NCI-H1436 treated with DMSO at 0.1 percent for 48 hours (cell line): ENCODE measurements around the gene KLHL18.
"Not testable (repeated sequence)": the region's sequence is repeated elsewhere in the genome, so short reads cannot be mapped to it uniquely, and the experiment has no call there.

Experiments used
- DNase-seq: peaks from one replicate; lab custom pipeline; 2025; lab: John Stamatoyannopoulos, UW

The KLHL18 gene

DNA sequence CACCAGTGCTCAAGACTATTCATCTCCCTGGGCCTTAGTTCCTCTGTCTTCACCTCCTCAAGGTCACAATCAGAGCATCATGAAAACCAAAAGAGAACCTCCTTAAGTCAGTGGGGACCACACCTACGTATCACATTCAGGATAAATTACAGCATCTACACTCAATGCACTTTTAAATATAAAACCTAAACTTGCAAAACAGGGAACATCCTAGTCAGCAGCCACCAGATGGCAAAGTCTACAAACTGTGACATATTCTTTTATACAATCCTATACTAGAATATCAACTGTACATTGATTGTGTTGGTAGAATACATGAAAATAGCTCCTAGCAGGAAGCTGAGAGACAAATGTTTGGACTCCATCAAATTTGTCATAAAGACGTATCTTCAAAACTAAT, 8.1 kb upstream of the KLHL18 start:
- DNase-seq: no peak

DNA sequence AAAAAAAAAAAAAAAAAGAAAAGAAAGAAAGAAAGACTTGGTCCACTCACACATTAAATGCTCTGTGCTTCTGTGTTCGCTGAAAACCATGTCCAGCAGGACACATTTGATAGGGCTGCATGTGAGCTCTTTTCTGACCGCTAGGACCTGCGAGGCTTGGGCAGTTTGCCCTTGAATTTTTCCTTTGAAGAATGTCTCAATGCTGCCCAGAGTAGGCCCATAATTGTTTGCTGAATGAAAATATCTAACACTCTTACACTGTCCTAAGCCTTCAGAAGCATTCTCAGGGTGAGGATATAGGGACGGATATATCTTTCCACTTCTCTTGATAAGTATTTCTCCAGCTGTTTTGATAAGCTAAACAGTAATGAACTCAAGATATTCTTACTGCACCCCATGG, 6.2 kb upstream of the KLHL18 start:
- DNase-seq: no peak

DNA sequence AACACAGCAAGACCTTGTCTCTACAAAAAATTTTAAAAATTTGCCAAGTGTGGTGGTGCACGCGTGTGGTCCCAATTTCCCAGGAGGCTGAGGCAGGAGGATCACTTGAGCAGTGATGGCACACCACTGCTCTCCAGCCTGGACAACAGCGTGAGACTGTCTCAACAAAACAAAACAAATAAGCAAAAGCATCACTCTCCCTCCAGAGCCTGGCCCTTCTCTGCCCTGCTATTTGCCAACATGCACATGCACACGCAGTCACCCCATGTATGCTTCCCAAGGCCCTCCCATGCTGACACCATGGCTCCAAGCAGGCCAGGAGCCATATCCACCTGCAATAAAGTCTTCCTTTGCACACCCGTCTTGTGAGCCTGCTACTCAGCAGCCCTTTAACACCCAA, 2.2 kb upstream of the KLHL18 start:
- no peak for DNase-seq

DNA sequence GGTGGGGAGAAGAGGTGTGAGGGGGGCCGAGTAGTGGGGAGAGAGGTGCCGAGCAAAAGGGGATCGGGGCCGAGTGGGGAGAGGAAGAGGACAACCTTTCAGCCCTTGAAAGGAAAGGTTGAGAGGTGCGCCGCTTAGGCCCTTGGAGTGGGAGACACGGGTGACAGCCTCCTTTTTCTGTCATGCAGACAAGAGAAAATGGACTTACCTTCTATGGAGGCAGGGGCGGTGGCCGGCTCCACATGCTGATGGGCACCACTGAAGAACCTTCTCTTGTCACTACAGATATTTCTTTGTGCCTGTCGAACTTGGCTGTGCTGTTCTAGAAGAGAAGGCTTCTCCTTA, 421 bp downstream of the KLHL18 start:
- no peak for DNase-seq

DNA sequence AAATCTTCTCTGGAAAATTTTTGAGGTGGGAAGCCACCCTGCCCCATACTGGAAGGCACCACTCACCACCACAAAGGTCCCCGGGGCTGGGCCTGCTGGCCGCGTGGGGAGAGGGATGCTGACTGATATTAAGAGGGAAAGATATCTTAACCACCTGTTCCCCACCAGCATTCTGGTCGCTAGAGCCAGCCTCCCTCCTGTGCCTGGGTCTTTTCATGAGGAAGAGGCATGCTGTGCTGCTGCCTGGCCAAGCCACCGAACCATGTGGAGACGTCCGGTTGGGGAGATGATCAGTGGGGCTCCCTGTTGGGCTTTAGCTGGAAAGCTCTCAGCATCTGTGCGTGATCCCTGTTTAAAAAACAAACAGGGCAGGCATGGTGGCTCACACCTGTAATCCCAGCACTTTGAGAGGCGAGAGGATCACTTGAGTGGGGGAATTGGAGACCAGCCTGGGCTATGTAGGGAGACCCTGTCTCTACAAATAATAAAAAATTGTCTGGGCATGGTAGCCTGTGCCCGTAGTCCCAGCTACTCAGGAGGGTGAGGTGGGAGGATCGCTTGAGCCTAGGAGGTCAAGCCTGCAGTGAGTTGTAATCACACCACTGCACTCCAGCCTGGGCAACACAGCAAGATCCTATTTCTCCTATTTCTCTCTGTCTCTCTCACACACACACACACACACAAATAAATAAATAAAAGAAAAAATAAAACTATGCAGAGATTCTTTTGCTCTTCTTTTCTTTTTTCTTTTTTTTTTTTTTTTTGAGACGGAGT, 1.0 kb downstream of the KLHL18 start:
- no peak for DNase-seq

DNA sequence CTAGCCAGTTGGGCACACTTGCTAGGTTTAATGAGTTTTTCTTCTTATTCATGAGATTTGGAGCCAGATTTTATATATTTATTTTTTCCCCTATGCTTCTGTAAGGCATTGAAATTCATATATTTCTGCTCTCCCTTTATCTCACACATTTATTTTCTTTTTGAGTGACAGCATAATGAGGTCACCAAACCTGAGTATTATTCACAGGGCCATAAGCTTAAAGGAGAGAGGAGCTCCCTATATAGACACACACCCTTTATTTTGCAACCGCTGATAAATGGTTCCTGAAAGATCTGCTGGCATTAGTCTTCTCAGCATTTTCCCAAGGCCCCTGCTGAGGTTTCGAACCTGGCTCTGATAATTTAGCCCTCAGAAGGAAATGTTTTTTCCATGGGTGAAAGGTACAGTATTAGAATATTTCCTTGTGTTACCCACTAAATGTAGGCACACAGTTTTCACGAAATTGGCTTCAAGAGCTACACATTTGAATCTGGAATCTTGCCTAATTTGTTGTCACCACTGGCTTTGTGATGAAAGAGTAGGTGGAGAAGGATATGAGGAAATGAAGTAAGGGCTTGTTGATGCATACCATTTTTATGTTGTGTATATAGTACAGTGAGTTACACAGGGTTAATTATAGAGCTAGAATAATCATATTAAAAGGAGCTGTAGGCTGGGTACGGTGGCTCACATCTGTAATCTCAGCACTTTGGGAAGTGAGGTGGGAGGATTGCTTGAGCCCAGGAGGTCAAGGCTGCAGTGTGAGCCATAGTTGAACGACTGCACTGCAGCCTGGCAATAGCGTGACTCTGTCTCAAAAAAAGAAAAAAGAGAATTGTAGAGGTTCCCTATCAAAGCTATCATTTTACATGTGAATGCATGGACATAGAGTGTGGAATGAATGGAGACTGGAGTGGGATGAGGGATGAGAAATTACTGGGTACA, 6.5 kb downstream of the KLHL18 start:
- no peak for DNase-seq

DNA sequence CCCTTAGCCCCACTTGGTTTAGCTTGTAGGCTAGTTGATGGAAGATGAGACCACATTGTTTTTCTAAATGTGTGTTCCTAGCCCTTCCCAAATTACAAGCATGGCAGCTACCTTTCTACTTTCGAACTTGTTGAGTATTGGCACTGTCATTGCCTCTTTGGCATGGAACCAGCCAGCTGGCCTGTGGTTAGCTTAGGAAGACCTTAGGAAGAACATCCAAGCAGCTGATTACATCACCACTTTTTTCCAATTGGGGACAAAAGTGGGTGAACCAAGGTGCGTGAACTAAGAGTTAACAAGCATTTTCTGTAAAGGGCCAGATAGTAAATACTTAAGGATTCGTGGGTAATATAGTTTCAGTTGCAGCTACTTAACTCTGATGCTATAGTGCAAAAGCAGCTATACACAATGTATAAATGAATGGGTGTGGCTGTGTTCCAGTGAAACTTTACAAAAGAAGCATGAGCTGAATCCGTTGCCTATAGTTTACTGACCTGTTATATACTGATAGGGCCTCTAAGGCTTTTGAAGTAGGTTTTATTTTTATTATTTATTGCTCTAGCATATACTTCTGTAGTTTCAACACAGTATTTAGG, 8.5 kb downstream of the KLHL18 start:
- no peak for DNase-seq

DNA sequence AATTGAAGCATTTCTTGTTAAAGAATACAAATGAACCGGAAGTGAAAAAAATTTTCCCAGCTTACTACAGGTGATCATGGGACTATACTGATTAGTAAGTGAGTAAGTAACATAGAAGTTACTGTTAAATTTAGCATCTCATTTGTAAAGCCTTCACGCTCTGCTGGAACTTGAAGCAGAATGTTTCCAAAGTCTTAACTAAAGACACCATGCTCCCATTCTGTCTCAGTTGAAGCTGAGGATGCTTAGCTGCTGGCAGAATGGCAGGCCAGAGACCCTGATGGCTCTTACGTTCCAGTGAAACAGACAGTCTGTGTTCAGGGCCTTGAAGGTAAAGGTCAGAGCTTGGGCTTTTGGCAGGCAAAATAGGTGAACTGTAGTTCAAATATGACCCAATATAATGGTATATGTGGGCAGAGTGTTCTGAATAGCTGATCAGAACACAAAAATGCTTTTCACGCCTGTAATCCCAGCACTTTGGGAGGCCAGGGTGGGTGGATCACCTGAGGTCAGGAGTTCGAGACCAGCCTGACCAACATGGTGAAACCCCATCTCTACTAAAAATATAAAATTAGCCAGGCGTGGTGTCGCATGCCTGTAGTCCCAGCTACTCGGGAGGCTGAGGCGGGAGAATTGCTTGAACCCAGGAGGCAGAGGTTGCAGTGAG, 9.1 kb downstream of the KLHL18 start:
- not testable (repeated sequence) for DNase-seq

DNA sequence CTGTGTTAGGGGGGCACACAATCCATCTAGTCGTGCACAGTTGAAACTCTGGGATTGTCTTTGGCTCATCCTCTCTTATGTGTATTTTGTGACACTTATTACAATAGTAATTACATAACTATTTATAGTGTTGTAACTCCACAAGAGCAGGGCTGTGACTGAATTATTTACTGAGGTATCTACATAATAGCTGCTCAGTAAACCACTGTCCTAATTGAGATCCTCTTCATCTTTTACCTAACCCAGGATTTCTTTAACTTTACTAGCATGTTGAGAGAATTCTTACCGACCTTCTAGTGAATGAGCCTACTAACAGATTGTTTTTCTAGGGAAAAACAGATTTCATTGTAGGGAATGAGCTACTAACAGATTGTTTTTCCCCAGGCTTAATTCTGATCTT, 11.1 kb downstream of the KLHL18 start:
- DNase-seq: no peak

DNA sequence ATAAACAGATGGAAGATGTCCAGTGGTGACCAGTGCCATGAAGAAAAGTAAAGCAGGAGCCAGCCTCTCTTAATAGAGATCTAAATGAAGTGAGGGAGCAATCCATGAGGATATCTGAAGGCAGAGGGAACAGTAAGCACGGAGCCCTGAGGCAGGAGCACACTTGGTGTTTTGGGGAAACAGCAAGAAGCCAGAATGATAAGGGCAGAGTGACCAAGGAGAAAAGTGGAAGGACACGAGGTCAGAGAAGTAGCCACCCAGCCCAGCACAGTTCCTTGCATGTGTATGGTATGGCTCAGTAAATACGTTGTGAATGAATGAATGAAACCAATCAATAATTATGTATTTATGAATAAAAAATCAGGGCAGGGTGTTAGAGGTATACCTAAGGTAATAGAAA, 11.6 kb downstream of the KLHL18 start:
- DNase-seq: no peak

DNA sequence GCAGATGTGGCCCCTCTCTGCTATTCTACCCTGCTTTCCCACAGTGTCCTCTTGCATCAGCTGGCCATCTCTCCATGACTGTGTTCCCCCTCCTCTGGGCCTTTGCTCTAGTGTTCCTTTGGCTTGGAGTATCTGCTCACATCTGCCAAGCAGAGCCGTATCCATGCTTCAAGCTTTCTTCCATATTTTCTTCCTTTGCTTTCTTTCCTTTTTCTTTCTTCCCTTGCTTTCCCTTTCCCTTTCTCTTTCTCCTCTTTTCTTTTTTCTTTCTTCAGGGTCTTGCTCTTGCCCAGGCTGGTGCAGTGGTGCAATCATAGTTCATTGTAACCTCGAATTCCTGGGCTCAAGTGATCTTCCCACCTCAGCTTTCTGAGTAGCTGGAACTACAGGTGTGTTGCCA, 12.6 kb downstream of the KLHL18 start:
- DNase-seq: no peak

DNA sequence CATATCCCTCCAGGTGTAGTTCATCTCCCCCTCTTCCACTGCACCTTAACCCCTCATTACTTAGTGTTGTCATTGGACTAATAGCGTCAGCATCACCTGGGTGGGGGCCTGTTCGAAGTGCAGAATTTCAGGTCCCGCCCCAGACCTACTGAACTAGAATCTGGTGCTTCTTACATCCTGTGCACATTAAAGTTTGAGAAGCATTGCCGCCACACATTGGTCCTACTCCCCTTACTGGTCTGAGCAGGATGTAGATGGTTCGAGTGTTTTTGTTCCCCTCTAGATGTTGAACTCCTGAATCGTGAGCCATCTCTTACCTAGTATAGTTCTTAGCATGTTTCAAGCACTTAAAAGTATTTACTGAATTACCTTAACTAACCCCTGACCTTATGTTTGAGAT, 13.2 kb downstream of the KLHL18 start:
- DNase-seq: no peak

DNA sequence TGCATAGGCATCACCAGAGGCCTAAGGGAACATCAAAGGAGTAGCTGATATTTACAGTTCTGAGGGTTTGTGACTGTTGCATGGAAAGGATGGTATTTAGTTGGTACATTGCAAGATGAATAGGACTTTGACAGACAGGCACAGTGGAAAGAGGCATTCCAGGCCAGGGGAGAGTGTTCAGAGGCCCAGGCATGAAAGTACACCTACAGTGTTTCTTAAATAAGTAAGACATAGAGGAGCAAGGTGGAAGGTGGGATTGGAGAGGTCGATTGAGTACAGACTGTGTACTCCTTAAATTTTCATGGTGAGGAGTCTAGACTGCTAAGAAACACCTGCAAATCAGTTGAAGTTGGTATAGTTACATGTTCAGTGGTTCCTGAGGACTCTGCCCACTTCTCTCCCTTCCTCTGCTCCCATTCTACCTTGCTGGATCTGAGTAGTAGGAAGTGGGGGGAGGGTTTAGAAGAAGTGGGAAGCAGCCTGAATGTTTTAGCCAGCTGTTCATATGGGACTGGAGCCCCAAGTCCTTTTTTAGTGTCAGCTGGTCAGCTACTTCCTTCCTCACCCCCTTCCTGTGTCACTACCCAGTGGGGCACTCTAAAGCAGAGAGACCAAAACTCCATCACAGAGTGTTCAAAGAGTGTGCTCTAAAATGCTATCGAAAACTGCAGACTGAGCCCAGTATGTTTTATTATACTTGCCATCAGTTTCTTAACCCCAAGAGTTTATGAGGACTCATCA, 14.0 kb downstream of the KLHL18 start:
- DNase-seq: no peak

DNA sequence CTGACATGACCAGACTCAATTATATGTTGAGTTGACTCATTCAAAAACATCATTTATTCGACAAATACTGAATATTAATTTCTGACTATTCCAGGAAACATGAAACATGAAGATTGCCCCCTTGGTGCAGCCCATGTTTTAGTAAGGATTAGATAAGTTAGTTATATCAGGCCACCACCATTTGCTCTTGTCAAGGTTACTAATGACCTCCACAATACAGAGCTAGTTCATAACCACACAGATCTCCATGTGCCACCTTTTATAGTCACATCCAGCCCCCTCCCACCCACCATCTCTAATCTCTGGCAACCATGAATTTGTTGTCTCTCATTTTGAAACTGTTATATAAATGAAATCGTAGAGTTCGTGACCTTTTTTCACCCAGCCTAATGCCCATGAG, 15.7 kb downstream of the KLHL18 start:
- DNase-seq: no peak

DNA sequence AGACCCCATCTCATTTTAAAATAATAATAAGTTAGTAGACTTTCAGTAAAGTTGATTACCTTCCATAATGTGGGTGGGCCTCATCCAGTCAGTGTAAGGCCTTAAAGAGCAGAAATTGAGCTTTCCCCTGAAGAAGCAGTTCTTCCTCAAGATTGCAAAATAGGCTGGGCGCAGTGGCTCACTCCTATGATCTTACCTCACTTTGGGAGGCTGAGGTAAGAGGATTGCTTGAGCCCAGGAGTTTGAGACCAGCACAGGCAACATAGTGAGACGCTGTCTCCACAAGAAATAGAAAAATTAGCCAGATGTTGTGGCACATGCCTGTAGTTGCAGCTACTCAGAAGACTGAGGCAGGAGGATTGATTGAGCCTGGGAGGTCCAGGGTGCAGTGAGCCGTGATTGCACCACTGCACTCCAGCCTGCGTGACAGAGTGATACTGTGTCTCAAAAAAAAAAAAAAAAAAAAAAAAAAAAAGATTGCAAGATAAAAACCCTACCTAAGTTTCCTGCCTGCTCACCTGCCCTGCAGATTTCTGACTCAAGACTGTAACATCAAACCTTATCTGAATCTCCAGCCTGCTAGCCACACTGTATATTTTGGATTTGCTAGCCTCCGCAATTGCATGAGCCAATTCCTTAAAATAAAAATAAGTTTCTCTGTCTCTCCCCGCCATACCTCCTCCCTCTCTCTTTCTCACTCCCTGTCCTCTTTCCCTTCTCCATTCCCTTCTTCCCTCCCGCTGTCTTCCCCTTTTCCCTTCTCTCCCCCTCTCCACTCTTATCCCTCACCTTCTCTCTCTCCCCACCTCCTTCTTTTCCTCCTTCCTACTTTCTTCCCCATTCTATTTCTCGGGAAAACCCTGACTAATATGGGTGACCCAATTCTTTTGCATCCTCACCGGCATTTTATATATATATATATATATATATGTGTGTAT, 16.9 kb downstream of the KLHL18 start:
- no peak for DNase-seq

DNA sequence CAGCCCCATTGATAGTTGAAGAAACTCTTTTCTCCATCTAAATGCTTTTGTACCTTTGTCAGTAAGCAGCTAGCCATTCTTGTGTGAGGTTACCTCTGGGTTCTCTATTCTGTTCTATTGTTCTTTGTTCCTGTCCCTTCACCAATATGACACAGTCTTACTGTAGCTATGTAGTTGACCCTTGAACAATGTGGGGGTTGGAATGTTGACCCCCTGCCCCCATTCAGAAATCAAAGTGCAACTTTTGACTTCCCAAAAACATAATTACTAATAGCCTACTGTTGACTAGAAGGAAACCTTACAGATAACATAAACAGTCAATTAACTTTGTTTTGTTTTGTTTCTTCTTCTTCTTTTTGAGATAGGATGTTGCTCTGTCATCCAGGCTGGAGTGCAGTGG, 18.7 kb downstream of the KLHL18 start:
- DNase-seq: no peak

DNA sequence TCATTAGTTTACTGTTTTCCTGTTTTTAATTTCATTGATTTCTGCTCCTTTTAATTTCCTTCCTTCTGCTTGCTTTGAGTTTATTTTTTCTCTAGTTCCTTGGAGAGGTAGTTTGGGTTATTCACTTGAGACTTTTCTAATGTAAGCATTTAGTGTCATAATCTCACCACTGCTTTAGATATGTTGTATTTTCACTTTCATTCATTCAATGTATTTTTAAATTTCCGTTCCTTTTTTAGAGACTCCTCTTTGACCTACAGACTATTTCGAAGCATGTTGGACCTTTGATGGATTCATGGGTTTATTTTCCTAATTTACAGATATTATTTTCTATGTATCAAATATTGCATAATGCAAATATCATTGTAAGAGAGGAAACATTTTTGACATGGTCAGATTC, 23.3 kb downstream of the KLHL18 start:
- DNase-seq: no peak

DNA sequence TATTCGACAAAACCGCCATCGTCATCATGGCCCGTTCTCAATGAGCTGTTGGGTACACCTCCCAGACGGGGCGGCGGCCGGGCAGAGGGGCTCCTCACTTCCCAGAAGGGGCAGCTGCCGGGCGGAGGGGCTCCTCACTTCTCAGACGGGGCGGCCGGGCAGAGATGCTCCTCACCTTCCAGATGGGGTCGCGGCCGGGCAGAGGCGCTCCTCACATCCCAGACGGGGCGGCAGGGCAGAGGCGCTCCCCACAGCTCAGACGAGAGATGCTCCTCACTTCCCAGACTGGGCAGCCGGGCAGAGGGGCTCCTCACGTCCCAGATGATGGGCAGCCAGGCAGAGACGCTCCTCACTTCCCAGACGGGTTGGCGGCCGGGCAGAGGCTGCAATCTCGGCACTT, 26.5 kb downstream of the KLHL18 start:
- not testable (repeated sequence) for DNase-seq

DNA sequence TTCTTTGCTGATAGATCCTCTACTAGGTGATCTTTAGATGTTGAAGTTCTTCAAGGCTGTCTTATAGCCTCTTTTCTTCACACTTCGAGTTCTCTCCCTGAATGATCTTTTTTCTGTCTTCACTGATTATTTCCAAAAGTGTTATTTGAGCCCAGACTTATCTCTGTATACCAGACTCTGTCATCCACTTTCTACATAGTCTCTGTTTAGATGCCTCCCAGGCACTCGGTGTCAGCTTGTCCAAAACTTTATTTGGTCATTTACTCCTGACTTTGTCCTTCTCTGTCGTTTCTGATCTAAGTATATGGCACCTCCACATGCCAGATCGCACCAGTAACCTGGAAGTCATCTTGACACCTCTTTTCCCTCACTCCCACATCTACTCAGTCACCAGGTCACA, 27.6 kb downstream of the KLHL18 start:
- no peak for DNase-seq

DNA sequence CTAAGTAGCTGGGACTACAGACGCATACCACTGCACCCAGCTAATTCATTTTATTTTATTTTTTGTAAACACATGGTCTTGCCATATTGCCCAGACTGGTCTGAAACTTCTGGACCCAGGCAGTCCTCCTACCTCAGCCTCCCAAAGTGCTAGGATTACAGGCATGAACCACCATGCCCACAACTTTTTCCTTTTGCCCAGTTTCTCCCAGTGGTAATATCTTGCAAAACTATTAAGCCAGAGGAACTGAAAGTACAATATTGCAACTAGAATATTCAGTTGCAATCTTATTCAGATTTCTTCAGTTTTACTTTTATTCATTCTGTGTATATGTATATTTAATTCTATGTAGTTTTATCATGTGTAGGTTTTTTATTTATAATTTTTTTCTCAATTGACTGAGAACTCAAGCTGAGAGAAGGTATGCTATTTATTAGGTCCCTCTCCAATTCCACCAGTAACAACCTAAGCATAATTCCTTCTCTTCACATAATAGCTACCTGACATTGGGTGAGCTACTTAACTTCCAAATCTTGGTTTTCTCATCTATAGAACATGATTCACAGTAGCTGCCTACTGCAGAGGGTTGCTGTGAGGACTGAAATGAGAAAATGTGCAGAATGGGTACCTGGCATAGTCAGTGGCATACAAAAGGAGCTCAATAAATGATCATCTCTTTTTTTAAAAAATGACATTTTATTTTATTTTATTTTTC, 30.8 kb downstream of the KLHL18 start:
- no peak for DNase-seq
